ENCODE results near the gene MRPS6. TPM values are rescaled to one million over a fixed set of nuclear protein-coding genes. Genes with fewer than 3 reads are reported as not detected.

Gene MRPS6
- total and polyA plus RNA-seq, 10 of the 15 experiments (the other 5 are each of a cell fraction or from before 2014, with no cell fraction given): 32.5 to 232 (median 90.3) TPM

DNA sequence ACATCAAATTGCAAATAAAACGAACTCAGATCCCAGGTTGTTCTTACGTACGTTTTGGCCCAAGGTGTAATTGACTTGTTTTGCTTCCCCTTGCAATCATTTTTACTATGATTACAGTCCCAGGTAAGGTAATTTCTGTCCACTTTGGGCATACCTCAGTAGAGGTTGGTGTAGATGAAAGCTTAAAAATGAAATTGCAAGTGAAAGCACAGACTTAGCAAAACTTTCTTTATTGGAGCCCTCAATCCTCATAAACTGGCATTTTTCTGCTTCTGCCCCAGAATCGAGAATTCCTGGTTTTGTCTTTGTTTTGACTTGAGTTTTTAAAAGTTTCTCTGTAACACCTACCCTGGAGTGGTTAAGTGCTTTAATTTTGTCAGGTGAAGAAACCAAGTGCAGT lies 9.4 kb downstream of the MRPS6 start:
- H3K27me3 ChIP-seq (replicated peaks in 1 of 2; ENCODE audit: control insufficient read depth in 2 of 2, insufficient read depth in 2 of 2, low read length in 1 of 2): no peaks in the 10 kb centered on the region
- CTCF ChIA-PET: interaction anchor here (0.6 to 6.2 kb wide), 3 partner anchors 8 to 159 kb away, joined by 3 to 29 read pairs (median 24); no protein-coding TSS in a partner anchor
- H3K4me1 ChIP-seq (ENCODE audit: control insufficient read depth, insufficient read depth, low read length): peaks cover 22% of the 10 kb centered on the region
- WGBS (ENCODE audit: insufficient coverage, insufficient replicate concordance, low lambda C conversion rate, missing lambda C conversion rate): 92% methylated on average over 4 of the region's 4 CpGs
- H3K4me2 ChIP-seq (ENCODE audit: control insufficient read depth, insufficient read depth): peak overlapping the region; percentile 3; the same call in 1 of the 2 replicates
- H3K79me2 ChIP-seq (ENCODE audit: control insufficient read depth, insufficient read depth, low read length): peaks cover 91% of the 10 kb centered on the region
- no peak for DNase-seq (ENCODE audit: low read depth, low spot score)
- no peak overlapping the region for H3K9ac ChIP-seq (ENCODE audit: control insufficient read depth, insufficient read depth, low read length)
- POLR2A ChIA-PET: interaction anchor here (1.0 to 2.5 kb wide), 2 partner anchors 11 to 106 kb away, joined by 3 to 8 read pairs; no protein-coding TSS in a partner anchor
- in situ Hi-C loops (cut with MboI): loop anchor here (10.0 kb wide), 1 partner anchor 158 kb away; no protein-coding TSS in a partner anchor
- peak; percentile 16; the same call in 1 of the 3 replicates for ATAC-seq
- BruUV-seq (replicated peaks): no TSS peak
- H3K36me3 ChIP-seq (ENCODE audit: control insufficient read depth in 2 of 2, insufficient read depth in 2 of 2, low read length in 1 of 2): no peaks in the 10 kb centered on the region; a peak in 3 of 4 replicates
- no peaks in the 10 kb centered on the region for H4K20me1 ChIP-seq (ENCODE audit: control insufficient read depth, insufficient read depth)
- H3K4me3 ChIP-seq: peak overlapping the region; percentile 4; the same call in 1 of the 2 replicates
- no peak overlapping the region for H2AFZ ChIP-seq (ENCODE audit: control insufficient read depth, low read depth, low read length)
- intact Hi-C loops (cut with micrococcal nuclease; ENCODE audit: unreplicated experiment): no loop called here
- RAD21 ChIA-PET (ENCODE audit: unreplicated experiment): interaction anchor here (1.1 to 2.4 kb wide), 2 partner anchors 60 to 105 kb away, joined by 3 to 8 read pairs; no protein-coding TSS in a partner anchor
- no peak for FAIRE-seq
- SMC1A ChIA-PET (ENCODE audit: uncharacterized antibody, unreplicated experiment): interaction anchor here (1.1 to 2.2 kb wide), 4 partner anchors 10 to 168 kb away, joined by 3 to 11 read pairs (median 6); no protein-coding TSS in a partner anchor
- H3K27ac ChIP-seq (ENCODE audit: control insufficient read depth, insufficient read depth): no peak overlapping the region
- H3K9me3 ChIP-seq (replicated peaks; ENCODE audit: control insufficient read depth, insufficient read depth, low read length): no peaks in the 10 kb centered on the region
- TF ChIP-seq SIX5 (IDR thresholded peaks at IDR 0.05; ENCODE audit: low read depth, low read length, severe bottlenecking) (no peak), CUX1 (IDR thresholded peaks at IDR 0.05; ENCODE audit: insufficient replicate concordance, low read depth, low read length) (no peak), STAT1 (conservative IDR thresholded peaks at IDR 0.05) (no peak), SMAD1 (IDR thresholded peaks at IDR 0.05; ENCODE audit: low read depth, partially characterized antibody) (no peak), NFXL1 (IDR thresholded peaks at IDR 0.05; ENCODE audit: borderline replicate concordance) (no peak), HSF1 (IDR thresholded peaks at IDR 0.05; ENCODE audit: low read depth, low read length) (no peak), SUZ12 (IDR thresholded peaks at IDR 0.05; ENCODE audit: unreplicated experiment) (no peak), ZBED1 (IDR thresholded peaks at IDR 0.05; ENCODE audit: borderline replicate concordance) (no peak), TCF3 (IDR thresholded peaks at IDR 0.05; ENCODE audit: borderline replicate concordance, insufficient read depth, low read depth, low read length) (no peak), CBX5 (IDR thresholded peaks at IDR 0.05; ENCODE audit: low read depth) (no peak), FOXK2 (IDR thresholded peaks at IDR 0.05) (no peak), BCL11A (IDR thresholded peaks at IDR 0.05; ENCODE audit: low read depth, low read length) (no peak), RFX5 (IDR thresholded peaks at IDR 0.05; ENCODE audit: low read depth, low read length) (no peak)
- TF ChIP-seq, protein P1, sequence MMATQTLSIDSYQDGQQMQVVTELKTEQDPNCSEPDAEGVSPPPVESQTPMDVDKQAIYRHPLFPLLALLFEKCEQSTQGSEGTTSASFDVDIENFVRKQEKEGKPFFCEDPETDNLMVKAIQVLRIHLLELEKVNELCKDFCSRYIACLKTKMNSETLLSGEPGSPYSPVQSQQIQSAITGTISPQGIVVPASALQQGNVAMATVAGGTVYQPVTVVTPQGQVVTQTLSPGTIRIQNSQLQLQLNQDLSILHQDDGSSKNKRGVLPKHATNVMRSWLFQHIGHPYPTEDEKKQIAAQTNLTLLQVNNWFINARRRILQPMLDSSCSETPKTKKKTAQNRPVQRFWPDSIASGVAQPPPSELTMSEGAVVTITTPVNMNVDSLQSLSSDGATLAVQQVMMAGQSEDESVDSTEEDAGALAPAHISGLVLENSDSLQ (IDR thresholded peaks at IDR 0.05): no peak
- TF ChIP-seq, protein P2, sequence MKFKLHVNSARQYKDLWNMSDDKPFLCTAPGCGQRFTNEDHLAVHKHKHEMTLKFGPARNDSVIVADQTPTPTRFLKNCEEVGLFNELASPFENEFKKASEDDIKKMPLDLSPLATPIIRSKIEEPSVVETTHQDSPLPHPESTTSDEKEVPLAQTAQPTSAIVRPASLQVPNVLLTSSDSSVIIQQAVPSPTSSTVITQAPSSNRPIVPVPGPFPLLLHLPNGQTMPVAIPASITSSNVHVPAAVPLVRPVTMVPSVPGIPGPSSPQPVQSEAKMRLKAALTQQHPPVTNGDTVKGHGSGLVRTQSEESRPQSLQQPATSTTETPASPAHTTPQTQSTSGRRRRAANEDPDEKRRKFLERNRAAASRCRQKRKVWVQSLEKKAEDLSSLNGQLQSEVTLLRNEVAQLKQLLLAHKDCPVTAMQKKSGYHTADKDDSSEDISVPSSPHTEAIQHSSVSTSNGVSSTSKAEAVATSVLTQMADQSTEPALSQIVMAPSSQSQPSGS (IDR thresholded peaks at IDR 0.05; ENCODE audit: low read length): no peak

Measured in GM12878 (cell line).